WTC11 (cell line): ENCODE results near the gene HHIPL1.
"Not testable (repeated sequence)": the region's sequence is repeated elsewhere in the genome, so short reads cannot be mapped to it uniquely, and the experiment has no call there.

Experiments used
- CREM ChIP-seq: sonication (generic); formaldehyde crosslinking; IDR thresholded peaks from 2 replicates; pipeline ENCODE4 v1.8.1; 2022; ENCODE audit warnings: mild to moderate bottlenecking, missing genetic modification reagents, moderate library complexity
- NR3C1 ChIP-seq: sonication (generic); formaldehyde crosslinking; conservative IDR thresholded peaks from 2 replicates; pipeline ENCODE4 v1.8.1; 2023; ENCODE audit warnings: low read depth, mild to moderate bottlenecking, missing genetic modification reagents
- SP1 ChIP-seq: sonication (generic); formaldehyde crosslinking; conservative IDR thresholded peaks from 2 replicates; pipeline ENCODE4 v1.8.1; 2022; ENCODE audit warnings: missing genetic modification reagents
- TCF7 ChIP-seq: sonication (generic); formaldehyde crosslinking; IDR thresholded peaks from 2 replicates; pipeline ENCODE4 v1.8.0; 2022; ENCODE audit warnings: mild to moderate bottlenecking, low read depth, missing genetic modification reagents, moderate library complexity
- TF ChIP-seq, protein P1 (sequence below): fragments of 200-600 bp; IDR thresholded peaks from 2 replicates; pipeline ENCODE4 v1.8.0; 2022; ENCODE audit warnings: antibody characterized with exemption
- TF ChIP-seq, protein P2 (sequence below): sonication (generic); formaldehyde crosslinking; IDR thresholded peaks from 2 replicates; pipeline ENCODE4 v1.8.1; 2023; ENCODE audit warnings: mild to moderate bottlenecking, missing genetic modification reagents, borderline replicate concordance

DNA sequence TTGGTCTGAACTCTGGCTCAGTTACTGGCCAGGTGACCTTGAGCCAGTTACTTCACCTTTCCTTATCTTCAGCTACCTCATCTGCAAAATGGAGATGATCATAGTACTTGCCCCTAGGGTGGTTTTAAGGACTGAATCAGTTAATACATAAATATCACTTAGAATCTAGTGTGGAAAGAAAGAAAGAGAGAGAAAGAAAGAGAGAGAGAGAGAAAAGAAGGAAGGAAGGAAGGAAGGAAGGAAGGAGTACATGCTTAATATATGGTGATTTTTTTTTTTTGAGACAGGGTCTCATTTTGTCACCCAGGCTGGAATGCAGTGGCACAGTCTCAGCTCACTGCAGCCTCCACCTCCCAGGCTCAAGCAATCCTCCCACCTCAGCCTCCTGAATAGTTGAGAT is 16.3 kb downstream of the HHIPL1 start:
- TF ChIP-seq, protein P1, sequence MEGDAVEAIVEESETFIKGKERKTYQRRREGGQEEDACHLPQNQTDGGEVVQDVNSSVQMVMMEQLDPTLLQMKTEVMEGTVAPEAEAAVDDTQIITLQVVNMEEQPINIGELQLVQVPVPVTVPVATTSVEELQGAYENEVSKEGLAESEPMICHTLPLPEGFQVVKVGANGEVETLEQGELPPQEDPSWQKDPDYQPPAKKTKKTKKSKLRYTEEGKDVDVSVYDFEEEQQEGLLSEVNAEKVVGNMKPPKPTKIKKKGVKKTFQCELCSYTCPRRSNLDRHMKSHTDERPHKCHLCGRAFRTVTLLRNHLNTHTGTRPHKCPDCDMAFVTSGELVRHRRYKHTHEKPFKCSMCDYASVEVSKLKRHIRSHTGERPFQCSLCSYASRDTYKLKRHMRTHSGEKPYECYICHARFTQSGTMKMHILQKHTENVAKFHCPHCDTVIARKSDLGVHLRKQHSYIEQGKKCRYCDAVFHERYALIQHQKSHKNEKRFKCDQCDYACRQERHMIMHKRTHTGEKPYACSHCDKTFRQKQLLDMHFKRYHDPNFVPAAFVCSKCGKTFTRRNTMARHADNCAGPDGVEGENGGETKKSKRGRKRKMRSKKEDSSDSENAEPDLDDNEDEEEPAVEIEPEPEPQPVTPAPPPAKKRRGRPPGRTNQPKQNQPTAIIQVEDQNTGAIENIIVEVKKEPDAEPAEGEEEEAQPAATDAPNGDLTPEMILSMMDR: not testable (repeated sequence)
- not testable (repeated sequence) for TF ChIP-seq NR3C1 (CRISPR knock-in tag); SP1; TCF7 (CRISPR knock-in tag); CREM (CRISPR knock-in tag)
- TF ChIP-seq, protein P2, sequence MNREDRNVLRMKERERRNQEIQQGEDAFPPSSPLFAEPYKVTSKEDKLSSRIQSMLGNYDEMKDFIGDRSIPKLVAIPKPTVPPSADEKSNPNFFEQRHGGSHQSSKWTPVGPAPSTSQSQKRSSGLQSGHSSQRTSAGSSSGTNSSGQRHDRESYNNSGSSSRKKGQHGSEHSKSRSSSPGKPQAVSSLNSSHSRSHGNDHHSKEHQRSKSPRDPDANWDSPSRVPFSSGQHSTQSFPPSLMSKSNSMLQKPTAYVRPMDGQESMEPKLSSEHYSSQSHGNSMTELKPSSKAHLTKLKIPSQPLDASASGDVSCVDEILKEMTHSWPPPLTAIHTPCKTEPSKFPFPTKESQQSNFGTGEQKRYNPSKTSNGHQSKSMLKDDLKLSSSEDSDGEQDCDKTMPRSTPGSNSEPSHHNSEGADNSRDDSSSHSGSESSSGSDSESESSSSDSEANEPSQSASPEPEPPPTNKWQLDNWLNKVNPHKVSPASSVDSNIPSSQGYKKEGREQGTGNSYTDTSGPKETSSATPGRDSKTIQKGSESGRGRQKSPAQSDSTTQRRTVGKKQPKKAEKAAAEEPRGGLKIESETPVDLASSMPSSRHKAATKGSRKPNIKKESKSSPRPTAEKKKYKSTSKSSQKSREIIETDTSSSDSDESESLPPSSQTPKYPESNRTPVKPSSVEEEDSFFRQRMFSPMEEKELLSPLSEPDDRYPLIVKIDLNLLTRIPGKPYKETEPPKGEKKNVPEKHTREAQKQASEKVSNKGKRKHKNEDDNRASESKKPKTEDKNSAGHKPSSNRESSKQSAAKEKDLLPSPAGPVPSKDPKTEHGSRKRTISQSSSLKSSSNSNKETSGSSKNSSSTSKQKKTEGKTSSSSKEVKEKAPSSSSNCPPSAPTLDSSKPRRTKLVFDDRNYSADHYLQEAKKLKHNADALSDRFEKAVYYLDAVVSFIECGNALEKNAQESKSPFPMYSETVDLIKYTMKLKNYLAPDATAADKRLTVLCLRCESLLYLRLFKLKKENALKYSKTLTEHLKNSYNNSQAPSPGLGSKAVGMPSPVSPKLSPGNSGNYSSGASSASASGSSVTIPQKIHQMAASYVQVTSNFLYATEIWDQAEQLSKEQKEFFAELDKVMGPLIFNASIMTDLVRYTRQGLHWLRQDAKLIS (CRISPR knock-in tag): not testable (repeated sequence)
